ENCODE data around the gene CTTN. TPM values are rescaled to one million over a fixed set of nuclear protein-coding genes. Genes with fewer than 3 reads are reported as not detected.

Gene CTTN
- total RNA-seq, 1 experiment from 2014 or later = 448 TPM

- Mint-ChIP-seq H3K27me3 (ENCODE audit: unreplicated experiment) (no peaks in the 10 kb centered on the region), H3K4me1 (ENCODE audit: low read depth, unreplicated experiment) (peaks cover 16% of the 10 kb centered on the region), H3K4me3 (ENCODE audit: low read depth, unreplicated experiment) (no peak overlapping the region), H3K27ac (ENCODE audit: unreplicated experiment) (no peak overlapping the region), H3K36me3 (ENCODE audit: insufficient read depth, unreplicated experiment) (peaks cover 25% of the 10 kb centered on the region), H3K9me3 (ENCODE audit: low read depth, unreplicated experiment) (no peaks in the 10 kb centered on the region)
- CTCF ChIA-PET = no interaction called here
- no peak for DNase-seq
- no TSS peak for BruUV-seq (replicated peaks)
- intact Hi-C loops (cut with micrococcal nuclease; ENCODE audit: unreplicated experiment) = no loop called here
- TF ChIP-seq CTCF (IDR thresholded peaks at IDR 0.05; ENCODE audit: unreplicated experiment) = no peak
These were observed 87.7 kb downstream of the CTTN start for GRCh38 chr11:70486026-70486415.

Other genes with a start within 250 kb of the CTTN start
- gene FADD, start 195.2 kb upstream of the CTTN start, total RNA-seq (2022) = 40.2 and 49.4 TPM in 2 replicates
- 76.5 and 84.0 TPM in 2 replicates for gene PPFIA1, start 127.8 kb upstream of the CTTN start, total RNA-seq (2022)

Data from Calu3 (cell line).